Chondrocyte (in vitro differentiated cells): ENCODE measurements around the gene CHRNA4. TPM values are rescaled to one million over a fixed set of nuclear protein-coding genes. Genes with fewer than 3 reads are reported as not detected.
"Not testable (repeated sequence)": the region's sequence is repeated elsewhere in the genome, so short reads cannot be mapped to it uniquely, and the experiment has no call there.

Experiments
- DNase-seq: peaks from one replicate; pipeline ENCODE4 v3.0.0; 2021; ENCODE audit warnings: mixed read lengths, low spot score
- H3K27ac Mint-ChIP-seq: one replicate; pipeline ENCODE4 v1.8.0; 2021; ENCODE audit warnings: mild to moderate bottlenecking, moderate library complexity, mixed read lengths; ENCODE audit not compliant: unreplicated experiment
- H3K27me3 Mint-ChIP-seq: 2 replicates; pipeline ENCODE4 v1.8.0; 2021; ENCODE audit warnings: low read depth, mixed read lengths
- H3K36me3 Mint-ChIP-seq: 2 replicates; pipeline ENCODE4 v1.8.0; 2021; ENCODE audit warnings: low read depth, mixed read lengths
- H3K4me1 Mint-ChIP-seq: 2 replicates; pipeline ENCODE4 v1.8.0; 2021; ENCODE audit warnings: low read depth, mild to moderate bottlenecking, mixed read lengths
- H3K4me3 Mint-ChIP-seq: one replicate; pipeline ENCODE4 v1.8.0; 2021; ENCODE audit warnings: mild to moderate bottlenecking, moderate library complexity, mixed read lengths; ENCODE audit not compliant: unreplicated experiment
- H3K9me3 Mint-ChIP-seq: 2 replicates; pipeline ENCODE4 v1.8.0; 2021; ENCODE audit warnings: low read depth, mixed read lengths
- total RNA-seq: library from RNA; stranded (reverse); gene quantifications from 3 replicates; pipeline ENCODE4 v1.2.1, GENCODE V29; 2021
- TF ChIP-seq, protein P1 (sequence below): fragments of 200-600 bp; sonication (generic); IDR thresholded peaks from 2 replicates; pipeline ENCODE4 v1.5.0; 2021; ENCODE audit warnings: antibody characterized with exemption, mild to moderate bottlenecking, moderate library complexity

CHRNA4 gene
- total RNA-seq, 1 donor from 2014 or later = not detected

GRCh38 chr20:63309261-63310071, 51.7 kb downstream of the CHRNA4 start:
- H3K27me3 Mint-ChIP-seq = peaks cover 4% of the 10 kb centered on the region
- no peak for DNase-seq
- no peak overlapping the region for H3K4me3 Mint-ChIP-seq
- no peak overlapping the region for H3K27ac Mint-ChIP-seq
- TF ChIP-seq, protein P1, sequence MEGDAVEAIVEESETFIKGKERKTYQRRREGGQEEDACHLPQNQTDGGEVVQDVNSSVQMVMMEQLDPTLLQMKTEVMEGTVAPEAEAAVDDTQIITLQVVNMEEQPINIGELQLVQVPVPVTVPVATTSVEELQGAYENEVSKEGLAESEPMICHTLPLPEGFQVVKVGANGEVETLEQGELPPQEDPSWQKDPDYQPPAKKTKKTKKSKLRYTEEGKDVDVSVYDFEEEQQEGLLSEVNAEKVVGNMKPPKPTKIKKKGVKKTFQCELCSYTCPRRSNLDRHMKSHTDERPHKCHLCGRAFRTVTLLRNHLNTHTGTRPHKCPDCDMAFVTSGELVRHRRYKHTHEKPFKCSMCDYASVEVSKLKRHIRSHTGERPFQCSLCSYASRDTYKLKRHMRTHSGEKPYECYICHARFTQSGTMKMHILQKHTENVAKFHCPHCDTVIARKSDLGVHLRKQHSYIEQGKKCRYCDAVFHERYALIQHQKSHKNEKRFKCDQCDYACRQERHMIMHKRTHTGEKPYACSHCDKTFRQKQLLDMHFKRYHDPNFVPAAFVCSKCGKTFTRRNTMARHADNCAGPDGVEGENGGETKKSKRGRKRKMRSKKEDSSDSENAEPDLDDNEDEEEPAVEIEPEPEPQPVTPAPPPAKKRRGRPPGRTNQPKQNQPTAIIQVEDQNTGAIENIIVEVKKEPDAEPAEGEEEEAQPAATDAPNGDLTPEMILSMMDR = peak; percentile 92
- no peaks in the 10 kb centered on the region for H3K9me3 Mint-ChIP-seq
- H3K36me3 Mint-ChIP-seq = no peaks in the 10 kb centered on the region
- H3K4me1 Mint-ChIP-seq = no peaks in the 10 kb centered on the region

- H3K9me3 Mint-ChIP-seq = no peaks in the 10 kb centered on the region
- no peak overlapping the region for H3K27ac Mint-ChIP-seq
- H3K27me3 Mint-ChIP-seq = peaks cover 4% of the 10 kb centered on the region
- H3K36me3 Mint-ChIP-seq = no peaks in the 10 kb centered on the region
- no peak overlapping the region for H3K4me3 Mint-ChIP-seq
- TF ChIP-seq, protein P1 = no peak
- no peak for DNase-seq
- H3K4me1 Mint-ChIP-seq = no peaks in the 10 kb centered on the region
Observed at GRCh38 chr20:63308218-63308911, 52.8 kb downstream of the CHRNA4 start.

DNA sequence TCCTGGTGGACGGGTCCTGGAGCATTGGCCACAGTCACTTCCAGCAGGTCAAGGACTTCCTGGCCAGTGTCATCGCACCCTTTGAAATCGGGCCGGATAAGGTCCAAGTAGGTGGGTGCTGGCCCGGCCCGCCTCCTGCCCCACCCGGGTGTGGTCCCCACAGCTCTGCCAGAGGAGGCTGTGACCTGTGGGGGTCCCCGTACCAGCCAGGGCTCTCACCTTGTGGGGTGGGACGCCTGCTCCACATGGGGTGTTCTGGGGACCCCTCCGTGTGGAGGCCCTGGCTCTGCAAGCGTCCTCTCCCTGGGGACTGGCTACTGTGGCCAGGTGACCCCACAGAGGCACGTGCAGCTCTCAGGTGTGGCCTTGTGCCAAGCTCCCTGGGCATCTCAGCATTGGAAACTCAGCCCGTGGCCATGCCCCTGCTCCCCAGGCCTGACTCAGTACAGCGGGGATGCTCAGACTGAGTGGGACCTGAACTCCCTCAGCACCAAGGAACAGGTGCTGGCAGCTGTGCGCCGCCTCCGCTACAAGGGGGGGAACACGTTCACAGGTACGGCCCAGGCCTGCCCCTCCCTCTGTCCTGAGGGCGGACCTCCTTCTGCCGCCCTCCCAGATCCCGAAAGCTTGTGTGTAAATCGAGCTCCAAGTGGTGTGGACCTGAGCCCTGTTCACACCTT, 53.5 kb downstream of the CHRNA4 start:
- Mint-ChIP-seq H3K9me3 (peaks cover 2% of the 10 kb centered on the region), H3K36me3 (no peaks in the 10 kb centered on the region), H3K4me3 (no peak overlapping the region), H3K4me1 (no peaks in the 10 kb centered on the region), H3K27me3 (peaks cover 7% of the 10 kb centered on the region), H3K27ac (no peak overlapping the region)
- TF ChIP-seq, protein P1 = no peak
- DNase-seq = no peak

DNA sequence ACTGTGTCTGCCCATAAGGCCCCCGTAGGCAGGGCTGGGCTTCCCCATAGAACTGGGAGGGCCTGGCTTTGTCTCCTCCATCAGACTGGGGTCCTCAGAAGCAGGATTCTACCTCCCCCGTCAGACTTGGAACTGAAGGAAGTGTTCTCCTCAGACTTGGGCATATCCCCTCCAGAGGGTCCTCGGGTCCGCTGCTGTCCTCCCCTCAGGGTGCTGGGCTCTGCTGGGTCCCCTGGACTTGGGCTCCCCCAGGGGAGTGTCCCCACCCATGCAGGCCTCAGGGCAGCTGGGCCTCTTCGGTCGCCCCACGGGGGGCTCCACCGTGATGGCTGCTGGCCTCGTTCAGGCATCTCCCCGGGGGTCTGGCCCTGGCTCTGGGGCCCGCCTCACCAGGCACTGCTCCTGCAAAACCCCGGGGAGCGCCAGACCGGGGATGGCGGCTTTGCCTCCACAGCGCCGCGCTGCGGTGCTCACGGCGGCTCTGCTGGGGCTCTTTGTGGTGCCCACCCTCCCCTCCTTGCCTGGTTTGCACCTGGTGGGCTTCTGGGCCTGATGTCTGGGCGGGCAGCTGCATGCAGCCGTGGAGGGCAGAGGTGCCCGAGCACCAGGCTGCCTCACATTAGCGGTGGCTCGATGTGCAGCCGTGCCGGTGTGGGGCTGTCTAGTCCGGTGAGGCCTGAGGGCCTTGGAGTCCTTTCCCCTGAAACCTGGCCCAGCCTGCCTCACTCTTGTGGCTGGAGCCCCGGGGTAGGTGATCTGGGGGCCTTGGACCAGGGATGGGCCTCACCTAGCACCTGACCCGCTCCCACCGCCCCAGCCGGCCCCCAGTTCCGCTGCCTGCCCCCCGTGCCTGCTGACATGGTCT, 54.2 kb downstream of the CHRNA4 start:
- no peaks in the 10 kb centered on the region for H3K4me1 Mint-ChIP-seq
- TF ChIP-seq, protein P1 = no peak
- H3K27me3 Mint-ChIP-seq = peaks cover 10% of the 10 kb centered on the region
- H3K36me3 Mint-ChIP-seq = no peaks in the 10 kb centered on the region
- H3K4me3 Mint-ChIP-seq = no peak overlapping the region
- no peak for DNase-seq
- peaks cover 5% of the 10 kb centered on the region for H3K9me3 Mint-ChIP-seq
- H3K27ac Mint-ChIP-seq = no peak overlapping the region

- H3K36me3 Mint-ChIP-seq = not testable (repeated sequence)
Observed at GRCh38 chr20:63305933-63306672, 55.0 kb downstream of the CHRNA4 start.

More at GRCh38 chr20:63305933-63306672, 55.0 kb downstream of the CHRNA4 start:
- H3K9me3 Mint-ChIP-seq = peaks cover 11% of the 10 kb centered on the region
- H3K27me3 Mint-ChIP-seq = peaks cover 14% of the 10 kb centered on the region
- H3K27ac Mint-ChIP-seq, H3K4me3 Mint-ChIP-seq, H3K4me1 Mint-ChIP-seq, DNase-seq: not testable (repeated sequence)
